Measurements from ENCODE around the gene TNFRSF6B.
A peak's percentile ranks its signal among the peaks of the same experiment; 100 is the strongest.
"Not testable (repeated sequence)": the region's sequence is repeated elsewhere in the genome, so short reads cannot be mapped to it uniquely, and the experiment has no call there.

TNFRSF6B gene, protein sequence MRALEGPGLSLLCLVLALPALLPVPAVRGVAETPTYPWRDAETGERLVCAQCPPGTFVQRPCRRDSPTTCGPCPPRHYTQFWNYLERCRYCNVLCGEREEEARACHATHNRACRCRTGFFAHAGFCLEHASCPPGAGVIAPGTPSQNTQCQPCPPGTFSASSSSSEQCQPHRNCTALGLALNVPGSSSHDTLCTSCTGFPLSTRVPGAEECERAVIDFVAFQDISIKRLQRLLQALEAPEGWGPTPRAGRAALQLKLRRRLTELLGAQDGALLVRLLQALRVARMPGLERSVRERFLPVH

DNA sequence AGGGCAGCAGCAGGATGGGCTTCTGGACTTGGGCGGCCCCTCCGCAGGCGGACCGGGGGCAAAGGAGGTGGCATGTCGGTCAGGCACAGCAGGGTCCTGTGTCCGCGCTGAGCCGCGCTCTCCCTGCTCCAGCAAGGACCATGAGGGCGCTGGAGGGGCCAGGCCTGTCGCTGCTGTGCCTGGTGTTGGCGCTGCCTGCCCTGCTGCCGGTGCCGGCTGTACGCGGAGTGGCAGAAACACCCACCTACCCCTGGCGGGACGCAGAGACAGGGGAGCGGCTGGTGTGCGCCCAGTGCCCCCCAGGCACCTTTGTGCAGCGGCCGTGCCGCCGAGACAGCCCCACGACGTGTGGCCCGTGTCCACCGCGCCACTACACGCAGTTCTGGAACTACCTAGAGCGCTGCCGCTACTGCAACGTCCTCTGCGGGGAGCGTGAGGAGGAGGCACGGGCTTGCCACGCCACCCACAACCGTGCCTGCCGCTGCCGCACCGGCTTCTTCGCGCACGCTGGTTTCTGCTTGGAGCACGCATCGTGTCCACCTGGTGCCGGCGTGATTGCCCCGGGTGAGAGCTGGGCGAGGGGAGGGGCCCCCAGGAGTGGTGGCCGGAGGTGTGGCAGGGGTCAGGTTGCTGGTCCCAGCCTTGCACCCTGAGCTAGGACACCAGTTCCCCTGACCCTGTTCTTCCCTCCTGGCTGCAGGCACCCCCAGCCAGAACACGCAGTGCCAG is at the start of gene TNFRSF6B:
Gene TNFRSF6B, plus strand, starts transcription at position 25 of the 729 bp plus-strand sequence. Its CDS starts 116 bp downstream, at position 141.
- peak within 1 kb of the TSS; percentile 14 for H3K4me3 ChIP-seq (ENCODE audit: low read depth, low read length)

GRCh38 chr20:63648190-63648589 is 48.3 kb upstream of the TNFRSF6B start:
- no peak overlapping the region for H3K4me3 ChIP-seq (ENCODE audit: low read depth, low read length)

DNA sequence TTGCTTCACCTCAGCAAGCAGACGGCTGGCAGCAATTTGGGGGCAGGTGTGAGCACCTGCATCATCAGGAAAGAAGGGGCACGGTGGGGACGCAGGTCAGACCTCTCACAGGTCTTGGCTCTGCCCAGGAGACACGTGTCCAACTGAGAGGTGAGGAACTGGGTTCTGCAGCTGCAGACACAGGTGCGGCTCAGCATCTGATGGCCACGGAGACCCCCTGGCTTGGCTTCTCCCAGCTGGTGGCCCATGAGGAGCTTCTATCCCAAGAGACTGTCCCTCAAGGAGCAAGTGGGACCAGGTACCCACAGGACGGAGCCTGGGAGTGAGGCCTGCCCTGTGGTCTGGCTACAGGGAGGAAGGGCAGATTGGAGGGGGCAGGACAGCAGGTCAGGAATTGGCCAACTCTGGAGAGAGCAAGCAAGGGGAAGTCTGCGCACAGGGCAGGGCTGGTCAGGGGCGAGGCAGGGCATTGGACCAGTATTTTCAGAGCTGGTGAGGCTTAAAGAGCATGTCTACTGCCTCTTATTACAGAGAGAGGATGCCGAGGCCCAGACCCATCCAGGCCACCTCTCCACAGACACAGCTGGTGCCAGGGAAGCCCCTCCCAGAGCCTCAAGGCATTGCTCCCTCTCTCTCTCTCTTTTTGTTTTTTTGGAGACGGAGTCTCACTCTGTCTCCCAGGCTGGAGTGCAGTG is 47.4 kb upstream of the TNFRSF6B start:
- H3K4me3 ChIP-seq (ENCODE audit: low read depth, low read length) = no peak overlapping the region

- not testable (repeated sequence) for H3K4me3 ChIP-seq (ENCODE audit: low read depth, low read length)
These were observed 46.0 kb upstream of the TNFRSF6B start for GRCh38 chr20:63650486-63650885.

DNA sequence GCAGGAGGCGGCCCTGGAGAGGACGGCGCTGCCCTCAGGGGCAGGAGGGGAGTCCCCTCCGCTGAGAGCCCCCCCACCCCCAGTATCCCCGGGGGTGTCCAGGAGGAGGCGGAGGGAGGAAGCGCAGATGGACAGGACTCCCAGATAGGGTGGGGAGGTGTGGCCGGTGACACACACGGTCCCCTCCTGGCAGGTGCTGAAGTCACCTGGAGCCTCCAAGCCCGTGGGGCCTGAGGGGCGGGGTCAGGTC is 44.6 kb upstream of the TNFRSF6B start:
- H3K4me3 ChIP-seq (ENCODE audit: low read depth, low read length) = peak overlapping the region; percentile 57

DNA sequence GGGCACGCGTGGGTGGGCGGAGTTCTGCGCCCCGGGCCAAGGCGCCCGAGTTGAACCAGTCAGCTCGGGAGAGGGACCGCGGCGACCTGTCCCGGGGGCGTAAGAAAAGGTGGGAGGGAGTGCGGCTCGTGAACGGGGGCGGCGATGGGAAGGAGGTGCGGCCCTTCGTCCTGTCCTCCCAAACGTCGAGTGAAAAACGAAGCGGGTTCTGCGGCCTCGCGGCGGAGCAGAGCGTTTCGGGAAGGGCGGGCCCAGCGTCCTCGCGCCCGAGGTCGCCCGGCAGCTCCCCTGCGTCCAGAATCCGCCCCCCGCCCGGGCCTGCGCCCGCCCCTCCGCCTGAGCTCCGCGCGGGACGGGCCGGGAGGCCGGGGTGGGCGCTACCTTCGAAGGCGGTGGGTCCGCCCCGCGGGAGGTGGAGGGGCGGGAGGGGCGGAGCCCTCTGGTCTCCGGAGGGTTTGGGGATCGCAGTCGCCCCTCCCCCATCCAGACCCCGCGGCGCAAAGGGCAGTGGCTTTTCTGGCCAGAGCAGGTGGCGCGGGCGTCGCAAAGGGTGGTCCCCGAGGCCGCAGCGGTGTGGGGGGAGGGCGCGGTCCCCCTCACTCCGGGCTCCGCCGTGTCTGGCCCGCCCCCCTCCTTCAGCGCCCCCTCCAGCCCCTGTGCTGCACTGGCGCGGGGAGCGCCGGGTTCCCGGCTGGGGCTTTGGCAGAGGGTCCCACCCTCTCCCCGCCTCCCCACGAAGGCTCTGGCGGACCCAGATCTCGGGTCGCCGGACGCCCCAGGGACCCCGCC is 44.1 kb upstream of the TNFRSF6B start:
- H3K4me3 ChIP-seq (ENCODE audit: low read depth, low read length) = peak overlapping the region; percentile 57

- peak within 1 kb of the TSS; percentile 57 for H3K4me3 ChIP-seq (ENCODE audit: low read depth, low read length)
These were observed 43.1 kb upstream of the TNFRSF6B start, which contains the start of gene STMN3 for GRCh38 chr20:63653041-63653973. Gene STMN3, minus strand, starts transcription at chr20:63653424. Its CDS starts 79 bp downstream, at chr20:63653345.

DNA sequence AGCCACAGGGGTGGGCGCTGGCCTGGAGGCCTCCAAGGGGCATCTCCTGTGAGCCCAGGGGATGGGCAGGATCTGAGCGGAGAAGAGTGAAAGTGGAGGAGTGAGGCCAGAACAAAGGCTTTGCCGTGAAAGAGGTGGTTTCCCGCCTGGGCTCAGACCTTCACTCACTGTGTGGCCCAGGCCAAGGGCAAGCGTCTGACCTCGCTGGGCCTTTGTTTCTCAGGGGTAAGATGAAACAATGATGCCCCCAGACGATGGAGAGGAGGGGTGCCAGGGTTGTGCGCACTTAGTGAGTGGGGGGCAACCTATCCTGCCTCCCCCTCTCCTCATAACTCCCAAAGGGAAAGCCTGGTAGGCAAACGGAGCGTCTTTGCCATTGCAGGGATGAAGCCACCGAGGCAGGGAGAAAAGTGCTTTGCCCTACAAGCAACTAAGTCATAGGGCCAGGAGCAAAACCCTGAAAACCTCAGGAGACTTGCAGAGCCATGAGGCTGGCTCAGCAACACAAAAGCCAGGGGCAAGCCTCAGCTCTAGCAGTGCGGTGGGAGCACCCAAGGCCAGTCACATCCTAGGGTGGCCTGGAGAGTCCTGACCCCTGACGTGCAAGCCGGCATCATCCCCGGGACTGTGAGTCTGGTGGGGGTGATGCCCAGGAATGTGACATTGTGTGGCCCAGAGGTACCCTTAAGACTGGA is 42.3 kb upstream of the TNFRSF6B start:
- H3K4me3 ChIP-seq (ENCODE audit: low read depth, low read length) = peak overlapping the region; percentile 43

DNA sequence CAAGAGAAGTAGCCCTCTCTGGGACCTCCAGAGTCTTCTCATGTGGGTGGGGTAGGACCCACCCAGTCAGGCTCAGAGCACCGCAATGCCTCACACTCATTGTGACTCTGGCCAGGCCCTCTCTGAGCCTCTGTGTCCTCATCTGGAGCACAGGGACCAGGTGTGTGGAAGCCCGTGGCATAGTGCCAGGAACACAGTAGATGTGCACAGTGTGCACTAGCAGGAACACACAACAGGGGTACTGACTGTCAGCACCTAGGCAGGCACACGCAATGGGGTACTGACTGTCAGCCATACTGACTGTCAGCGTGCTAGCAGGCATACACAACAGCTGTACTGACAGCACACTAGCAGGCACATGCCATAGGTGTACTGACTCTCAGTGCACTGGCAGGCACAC is 41.2 kb upstream of the TNFRSF6B start:
- H3K4me3 ChIP-seq (ENCODE audit: low read depth, low read length) = no peak overlapping the region

DNA sequence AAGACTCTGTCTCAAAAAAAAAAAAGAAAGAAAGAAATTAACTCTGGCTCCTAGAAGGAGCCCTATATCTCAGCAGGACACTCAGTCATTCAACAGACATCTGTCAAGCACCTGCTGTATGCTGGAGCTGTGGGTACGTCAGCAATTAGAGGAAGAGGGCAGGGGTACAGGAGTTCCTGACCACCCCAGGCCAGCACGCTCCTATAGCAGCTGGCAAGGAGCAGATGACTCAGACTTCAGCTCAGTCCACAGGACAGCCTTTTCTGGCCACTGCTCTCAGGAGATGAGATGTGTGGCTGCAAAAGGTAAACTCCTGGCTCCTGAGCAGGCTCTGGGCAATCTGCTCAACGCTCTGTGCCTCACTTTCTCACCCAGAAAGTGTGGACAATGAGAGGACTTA is 40.0 kb upstream of the TNFRSF6B start:
- H3K4me3 ChIP-seq (ENCODE audit: low read depth, low read length) = no peak overlapping the region

DNA sequence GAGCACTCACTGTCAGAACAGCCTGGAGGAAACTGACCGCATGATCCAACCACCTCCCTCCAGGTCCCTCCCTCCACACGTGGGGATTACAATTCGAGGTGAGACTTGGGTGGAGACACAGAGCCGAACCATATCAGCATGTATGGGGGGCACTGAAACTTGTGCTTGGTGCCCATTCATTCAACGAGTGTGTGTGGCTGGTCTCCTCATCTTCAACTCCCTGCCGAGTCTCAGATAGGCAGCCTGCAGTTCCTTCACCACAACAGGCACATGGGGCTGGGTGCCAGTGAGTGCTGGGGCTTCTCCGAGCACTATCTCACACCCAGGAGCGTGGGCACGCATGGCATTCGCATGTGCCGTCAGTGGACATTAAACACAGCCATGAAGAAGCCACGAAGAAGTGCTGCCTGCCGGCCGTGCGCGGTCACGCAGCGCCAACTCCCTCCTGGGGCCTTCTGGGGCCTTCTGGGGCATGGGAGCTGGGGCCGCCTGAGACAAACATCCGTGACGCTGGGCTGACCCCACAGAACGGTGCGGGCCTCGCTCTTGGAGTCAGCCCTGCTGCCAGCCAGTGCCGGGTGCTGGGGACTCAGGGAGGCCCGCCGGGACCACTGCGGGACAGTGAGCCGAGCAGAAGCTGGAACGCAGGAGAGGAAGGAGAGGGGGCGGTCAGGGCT is 39.1 kb upstream of the TNFRSF6B start:
- H3K4me3 ChIP-seq (ENCODE audit: low read depth, low read length) = no peak overlapping the region

DNA sequence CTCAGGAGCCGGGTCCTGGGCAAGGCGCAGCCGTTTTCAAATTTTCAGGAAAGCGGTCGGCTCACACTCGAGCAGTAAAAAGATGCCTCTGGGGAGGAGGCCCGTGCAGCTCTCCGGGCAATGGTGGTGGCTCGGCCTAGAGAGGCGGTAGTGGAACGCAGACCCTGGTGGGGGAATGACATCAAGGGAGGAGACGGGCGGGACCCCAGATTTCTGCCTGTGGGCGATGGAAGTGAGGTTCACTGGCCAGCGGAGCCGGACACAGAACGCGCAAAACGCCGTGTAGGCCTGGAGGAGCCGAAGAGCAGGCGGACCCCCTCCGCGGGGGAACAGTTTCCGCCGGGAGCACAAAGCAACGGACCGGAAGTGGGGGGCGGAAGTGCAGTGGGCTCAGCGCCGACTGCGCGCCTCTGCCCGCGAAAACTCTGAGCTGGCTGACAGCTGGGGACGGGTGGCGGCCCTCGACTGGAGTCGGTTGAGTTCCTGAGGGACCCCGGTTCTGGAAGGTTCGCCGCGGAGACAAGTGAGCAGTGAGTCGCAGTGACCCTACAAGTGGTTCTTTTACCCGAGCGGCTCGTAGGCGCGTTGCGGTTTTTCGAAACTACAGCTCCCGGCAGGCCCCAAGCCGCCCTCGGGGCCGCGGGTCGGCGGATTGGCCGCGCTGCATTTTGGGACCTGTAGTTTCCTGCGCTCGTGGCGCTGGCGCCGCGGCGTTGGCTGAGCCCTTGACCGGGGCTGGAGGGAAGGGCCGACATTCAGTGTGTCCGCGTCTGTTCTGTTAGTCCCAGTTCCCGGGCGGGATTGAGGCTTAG is 38.3 kb upstream of the TNFRSF6B start, which contains the start of gene RTEL1:
Gene RTEL1, plus strand, starts transcription at position 376 of the 812 bp plus-strand sequence. CDS start 1,091 bp downstream, outside the sequence.
- H3K4me3 ChIP-seq (ENCODE audit: low read depth, low read length) = peak within 1 kb of the TSS; percentile 95

- H3K4me3 ChIP-seq (ENCODE audit: low read depth, low read length) = peak overlapping the region; percentile 95
These were observed 37.7 kb upstream of the TNFRSF6B start for GRCh38 chr20:63658749-63659187.

DNA sequence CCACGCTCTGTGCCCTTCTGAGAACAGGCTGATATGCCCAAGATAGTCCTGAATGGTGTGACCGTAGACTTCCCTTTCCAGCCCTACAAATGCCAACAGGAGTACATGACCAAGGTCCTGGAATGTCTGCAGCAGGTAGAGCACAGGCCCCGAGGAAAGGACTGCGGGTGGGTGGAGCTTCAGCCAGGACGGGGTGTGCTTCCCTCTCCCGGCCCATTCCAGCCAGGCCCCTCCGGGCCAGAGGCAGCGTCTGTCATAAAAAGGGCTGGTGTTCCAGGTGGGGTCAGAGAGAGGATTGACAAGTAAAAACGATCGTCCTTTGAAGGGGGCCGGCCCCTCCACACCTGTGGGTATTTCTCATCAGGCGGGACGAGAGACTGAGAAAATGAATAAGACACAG is 37.1 kb upstream of the TNFRSF6B start:
- peak overlapping the region; percentile 95 for H3K4me3 ChIP-seq (ENCODE audit: low read depth, low read length)

DNA sequence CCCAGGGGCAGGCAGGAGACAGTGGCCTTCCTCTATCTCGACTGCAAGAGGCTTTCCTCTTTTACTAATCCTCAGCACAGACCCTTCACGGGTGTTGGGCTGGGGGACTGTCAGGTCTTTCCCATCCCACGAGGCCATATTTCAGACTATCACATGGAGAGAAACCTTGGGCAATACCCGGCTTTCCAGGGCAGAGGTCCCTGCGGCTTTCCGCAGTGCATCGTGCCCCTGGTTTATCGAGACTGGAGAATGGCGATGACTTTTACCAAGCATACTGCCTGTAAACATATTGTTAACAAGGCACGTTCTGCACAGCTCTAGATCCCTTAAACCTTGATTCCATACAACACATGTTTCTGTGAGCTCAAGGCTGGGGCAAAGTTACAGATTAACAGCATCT is 36.3 kb upstream of the TNFRSF6B start:
- H3K4me3 ChIP-seq (ENCODE audit: low read depth, low read length) = not testable (repeated sequence)

DNA sequence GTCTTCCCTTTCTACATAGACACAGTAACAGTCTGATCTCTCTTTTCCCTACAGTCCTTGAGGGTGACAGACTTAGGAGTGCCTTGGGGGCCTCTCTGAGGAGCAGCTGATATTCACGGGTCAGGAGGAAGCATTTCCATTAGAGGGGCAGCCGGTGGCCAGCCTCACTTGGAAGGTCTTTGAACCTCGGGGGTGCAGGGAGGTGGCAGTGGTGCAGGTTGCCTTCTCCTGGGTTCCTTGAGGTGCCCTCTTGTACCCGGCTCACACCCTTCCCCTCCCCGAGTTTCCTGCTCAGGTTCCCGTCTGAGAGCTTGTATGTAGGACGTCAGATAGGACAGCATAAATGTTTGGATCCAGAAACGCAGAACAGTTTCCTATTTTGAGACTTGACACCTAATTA is 35.8 kb upstream of the TNFRSF6B start:
- no peak overlapping the region for H3K4me3 ChIP-seq (ENCODE audit: low read depth, low read length)

DNA sequence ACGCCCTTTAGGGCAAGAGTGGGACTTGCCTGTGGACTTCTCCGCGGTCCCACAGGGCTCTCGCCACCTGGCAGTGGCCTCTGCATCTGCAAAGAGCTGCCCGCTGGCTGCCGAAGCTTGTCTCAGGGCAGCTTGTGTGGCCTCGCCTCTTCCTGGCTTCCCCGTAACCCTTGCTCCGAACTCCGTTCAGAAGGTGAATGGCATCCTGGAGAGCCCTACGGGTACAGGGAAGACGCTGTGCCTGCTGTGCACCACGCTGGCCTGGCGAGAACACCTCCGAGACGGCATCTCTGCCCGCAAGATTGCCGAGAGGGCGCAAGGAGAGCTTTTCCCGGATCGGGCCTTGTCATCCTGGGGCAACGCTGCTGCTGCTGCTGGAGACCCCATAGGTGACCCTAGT is 35.3 kb upstream of the TNFRSF6B start:
- H3K4me3 ChIP-seq (ENCODE audit: low read depth, low read length) = no peak overlapping the region
